ENCODE data around the gene CTSD. TPM values are rescaled to one million over a fixed set of nuclear protein-coding genes. Genes with fewer than 3 reads are reported as not detected.

CTSD gene
- total RNA-seq, 1 experiment from 2014 or later: 127 TPM

- Histone ChIP-seq H3K4me2 (ENCODE audit: low read length) (no peak overlapping the region), H2AFZ (ENCODE audit: low read depth, low read length, poor library complexity, severe bottlenecking) (no peak overlapping the region), H3K27me3 (ENCODE audit: insufficient read depth, low read length) (peaks cover 13% of the 10 kb centered on the region; the same call in 1 of the 2 replicates), H3K9me2 (ENCODE audit: insufficient read depth) (no peaks in the 10 kb centered on the region), H3K36me3 (ENCODE audit: control insufficient read depth in 1 of 2, insufficient read depth in 2 of 2, low read length in 2 of 2) (no peaks in the 10 kb centered on the region), H3K9me3 (ENCODE audit: control insufficient read depth in 1 of 2, insufficient read depth in 1 of 2, low read depth in 1 of 2, low read length in 2 of 2) (peaks cover 12 to 14% of the 10 kb centered on the region in 2 experiments; a peak in 3 of 4 replicates), H3K4me3 (replicated peaks in 1 of 2; ENCODE audit: low read depth in 1 of 2, low read length in 2 of 2) (no peak overlapping the region), H3K27ac (ENCODE audit: low read depth, low read length) (no peak overlapping the region), H3K9ac (ENCODE audit: low read length) (no peak overlapping the region), H3K79me2 (ENCODE audit: insufficient read depth, low read length) (no peaks in the 10 kb centered on the region), H3K4me1 (ENCODE audit: control insufficient read depth in 1 of 2, insufficient read depth in 2 of 2, low read length in 2 of 2) (no peaks in the 10 kb centered on the region), H4K20me1 (ENCODE audit: insufficient read depth) (no peaks in the 10 kb centered on the region)
- no TSS peak for BruUV-seq (replicated peaks)
- RAD21 ChIA-PET (ENCODE audit: low non-redundant PET in 1 of 2, low total read pairs in 2 of 2, uncharacterized antibody in 2 of 2, unreplicated experiment in 2 of 2): no interaction called here
- POLR2A ChIA-PET: no interaction called here
- ATAC-seq (no peak), DNase-seq (ENCODE audit: low read depth, low spot score) (no peak)
- intact Hi-C loops (cut with micrococcal nuclease): no loop called here
- no peak for TF ChIP-seq EZH2phosphoT487 (IDR thresholded peaks at IDR 0.05; ENCODE audit: borderline replicate concordance)
- TF ChIP-seq ZBTB33 (IDR thresholded peaks at IDR 0.05; ENCODE audit: extremely low read depth, insufficient replicate concordance, low read length): no peak
- CTCF ChIA-PET: no interaction called here
Observed at GRCh38 chr11:1734641-1735081, 29.1 kb downstream of the CTSD start.

GRCh38 chr11:1733716-1734640 lies 29.7 kb downstream of the CTSD start:
- ATAC-seq (no peak), DNase-seq (ENCODE audit: low read depth, low spot score) (no peak)
- H4K20me1 ChIP-seq (ENCODE audit: insufficient read depth): no peaks in the 10 kb centered on the region
- CTCF ChIA-PET: no interaction called here
- H3K36me3 ChIP-seq (ENCODE audit: control insufficient read depth in 1 of 2, insufficient read depth in 2 of 2, low read length in 2 of 2): no peaks in the 10 kb centered on the region
- H3K27ac ChIP-seq (ENCODE audit: low read depth, low read length): no peak overlapping the region
- no peak overlapping the region for H2AFZ ChIP-seq (ENCODE audit: low read depth, low read length, poor library complexity, severe bottlenecking)
- H3K4me2 ChIP-seq (ENCODE audit: low read length): no peak overlapping the region
- no TSS peak for BruUV-seq (replicated peaks)
- no peak overlapping the region for H3K9ac ChIP-seq (ENCODE audit: low read length)
- no peak overlapping the region for H3K4me3 ChIP-seq (replicated peaks in 1 of 2; ENCODE audit: low read depth in 1 of 2, low read length in 2 of 2)
- no peaks in the 10 kb centered on the region for H3K4me1 ChIP-seq (ENCODE audit: control insufficient read depth in 1 of 2, insufficient read depth in 2 of 2, low read length in 2 of 2)
- H3K9me3 ChIP-seq (ENCODE audit: control insufficient read depth in 1 of 2, insufficient read depth in 1 of 2, low read depth in 1 of 2, low read length in 2 of 2): peaks cover 12 to 14% of the 10 kb centered on the region in 2 experiments; a peak in 3 of 4 replicates
- peaks cover 18% of the 10 kb centered on the region; the same call in 1 of the 2 replicates for H3K27me3 ChIP-seq (ENCODE audit: insufficient read depth, low read length)
- RAD21 ChIA-PET (ENCODE audit: low non-redundant PET in 1 of 2, low total read pairs in 2 of 2, uncharacterized antibody in 2 of 2, unreplicated experiment in 2 of 2): no interaction called here
- no peaks in the 10 kb centered on the region for H3K9me2 ChIP-seq (ENCODE audit: insufficient read depth)
- intact Hi-C loops (cut with micrococcal nuclease): no loop called here
- POLR2A ChIA-PET: no interaction called here
- no peaks in the 10 kb centered on the region for H3K79me2 ChIP-seq (ENCODE audit: insufficient read depth, low read length)
- no peak for TF ChIP-seq ELF1 (IDR thresholded peaks at IDR 0.05; ENCODE audit: borderline replicate concordance, low read depth)
- no peak for TF ChIP-seq ATF3 (IDR thresholded peaks at IDR 0.05)
- no peak for TF ChIP-seq EGR1 (IDR thresholded peaks at IDR 0.05; ENCODE audit: low read depth)
- no peak for TF ChIP-seq CEBPB (IDR thresholded peaks at IDR 0.05; ENCODE audit: low read depth)
- TF ChIP-seq CTCF (IDR thresholded peaks at IDR 0.05 in 2 of 3, conservative IDR thresholded peaks at IDR 0.05 in 1 of 3; ENCODE audit: borderline replicate concordance in 1 of 3, insufficient read depth in 1 of 3, low read depth in 2 of 3, low read length in 2 of 3): no peak
- no peak for TF ChIP-seq POLR2A (IDR thresholded peaks at IDR 0.05; ENCODE audit: borderline replicate concordance, extremely low read depth, insufficient read depth, insufficient read length)
- no peak for TF ChIP-seq YY1 (IDR thresholded peaks at IDR 0.05; ENCODE audit: extremely low read depth, insufficient replicate concordance, low read depth, low read length)
- TF ChIP-seq EZH2phosphoT487 (IDR thresholded peaks at IDR 0.05; ENCODE audit: borderline replicate concordance): no peak
- no peak for TF ChIP-seq ZBTB33 (IDR thresholded peaks at IDR 0.05; ENCODE audit: extremely low read depth, insufficient replicate concordance, low read length)
- TF ChIP-seq RAD21 (IDR thresholded peaks at IDR 0.05; ENCODE audit: low read depth): no peak

Measured in HCT116 (cell line).